Measurements from ENCODE around the gene GLA. TPM values are rescaled to one million over a fixed set of nuclear protein-coding genes. Genes with fewer than 3 reads are reported as not detected.

The GLA gene
- total RNA-seq, 1 donor from 2014 or later = 26.4 TPM

DNA sequence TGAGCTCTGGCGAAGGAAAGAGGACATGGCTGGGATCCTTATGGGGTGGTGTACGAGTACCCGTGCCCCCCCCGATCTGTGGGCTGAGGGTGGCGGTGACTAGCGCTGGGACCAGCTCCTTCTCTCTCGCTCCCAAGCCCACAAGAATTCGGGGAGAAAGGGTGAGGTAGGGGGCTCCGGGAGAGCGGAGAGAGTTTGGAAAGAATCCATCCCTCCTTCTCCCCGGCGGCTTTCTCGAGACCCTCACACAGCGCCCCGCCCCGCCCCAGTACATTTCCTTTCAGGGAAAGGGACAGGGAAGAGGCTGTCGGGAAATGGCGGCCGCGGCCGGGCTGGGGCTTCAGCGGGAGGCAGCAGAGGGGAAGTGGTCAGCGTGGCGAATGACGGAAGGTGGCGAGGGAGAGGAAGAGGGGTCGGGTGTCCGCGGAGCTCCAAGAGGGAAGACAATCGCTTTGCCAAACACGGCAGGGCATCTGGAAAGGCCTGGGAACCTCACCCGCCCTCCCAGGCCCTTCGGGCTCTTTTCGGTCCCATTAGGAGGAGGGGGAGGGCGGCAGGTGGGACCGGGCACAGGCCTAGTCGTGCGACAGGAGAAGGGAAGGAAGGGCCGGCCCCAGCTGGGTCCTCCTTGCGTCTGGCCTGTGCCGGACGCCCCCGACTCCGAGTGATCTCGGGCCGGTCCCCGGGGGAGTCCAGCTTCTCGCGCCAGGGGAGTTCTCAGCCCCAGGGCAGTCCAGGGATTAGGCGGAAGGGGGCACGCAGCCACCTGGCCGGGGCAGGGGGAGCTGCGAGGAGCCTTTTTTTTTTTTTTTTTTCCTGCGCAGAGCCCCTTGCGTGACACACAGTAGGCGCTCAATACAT, 10.5 kb upstream of the GLA start:
- H3K4me1 Mint-ChIP-seq (ENCODE audit: unreplicated experiment) = peaks cover 18% of the 10 kb centered on the region
- peaks cover 4% of the 10 kb centered on the region for H3K9me3 Mint-ChIP-seq (ENCODE audit: unreplicated experiment)
- peak overlapping the region; percentile 94 for H3K4me3 Mint-ChIP-seq (ENCODE audit: unreplicated experiment)
- peaks cover 7% of the 10 kb centered on the region for H3K36me3 Mint-ChIP-seq (ENCODE audit: unreplicated experiment)
- peak overlapping the region; percentile 99 for H3K27ac Mint-ChIP-seq (ENCODE audit: unreplicated experiment)
- peak; percentile 89 for DNase-seq (ENCODE audit: extremely low spot score, unreplicated experiment)
- TF ChIP-seq, protein P1, sequence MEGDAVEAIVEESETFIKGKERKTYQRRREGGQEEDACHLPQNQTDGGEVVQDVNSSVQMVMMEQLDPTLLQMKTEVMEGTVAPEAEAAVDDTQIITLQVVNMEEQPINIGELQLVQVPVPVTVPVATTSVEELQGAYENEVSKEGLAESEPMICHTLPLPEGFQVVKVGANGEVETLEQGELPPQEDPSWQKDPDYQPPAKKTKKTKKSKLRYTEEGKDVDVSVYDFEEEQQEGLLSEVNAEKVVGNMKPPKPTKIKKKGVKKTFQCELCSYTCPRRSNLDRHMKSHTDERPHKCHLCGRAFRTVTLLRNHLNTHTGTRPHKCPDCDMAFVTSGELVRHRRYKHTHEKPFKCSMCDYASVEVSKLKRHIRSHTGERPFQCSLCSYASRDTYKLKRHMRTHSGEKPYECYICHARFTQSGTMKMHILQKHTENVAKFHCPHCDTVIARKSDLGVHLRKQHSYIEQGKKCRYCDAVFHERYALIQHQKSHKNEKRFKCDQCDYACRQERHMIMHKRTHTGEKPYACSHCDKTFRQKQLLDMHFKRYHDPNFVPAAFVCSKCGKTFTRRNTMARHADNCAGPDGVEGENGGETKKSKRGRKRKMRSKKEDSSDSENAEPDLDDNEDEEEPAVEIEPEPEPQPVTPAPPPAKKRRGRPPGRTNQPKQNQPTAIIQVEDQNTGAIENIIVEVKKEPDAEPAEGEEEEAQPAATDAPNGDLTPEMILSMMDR (IDR thresholded peaks at IDR 0.05) = no peak
- no peaks in the 10 kb centered on the region for H3K27me3 Mint-ChIP-seq (ENCODE audit: unreplicated experiment)

DNA sequence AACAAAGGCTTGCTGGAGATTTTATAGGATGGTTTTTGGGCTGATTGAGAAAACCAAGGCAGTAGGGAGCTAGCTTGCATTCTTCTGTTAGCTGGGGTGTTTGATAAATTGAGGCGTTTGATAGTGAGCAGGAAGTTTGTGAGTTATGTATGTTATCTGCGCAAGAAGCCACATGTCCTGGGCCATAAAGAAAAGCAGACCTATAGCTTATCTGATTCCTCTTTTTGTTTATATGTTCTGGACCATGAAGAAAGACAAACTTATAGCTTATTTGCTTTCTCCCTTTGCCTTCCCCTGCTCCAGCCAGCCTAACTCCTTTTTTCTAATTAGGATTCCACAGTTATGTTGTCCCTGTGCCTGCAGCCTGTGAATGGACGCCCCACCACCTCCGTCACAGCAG, 9.5 kb upstream of the GLA start:
- Mint-ChIP-seq H3K4me1 (ENCODE audit: unreplicated experiment) (peaks cover 18% of the 10 kb centered on the region), H3K27ac (ENCODE audit: unreplicated experiment) (peak overlapping the region; percentile 99), H3K27me3 (ENCODE audit: unreplicated experiment) (no peaks in the 10 kb centered on the region), H3K9me3 (ENCODE audit: unreplicated experiment) (peaks cover 4% of the 10 kb centered on the region), H3K4me3 (ENCODE audit: unreplicated experiment) (peak overlapping the region; percentile 94), H3K36me3 (ENCODE audit: unreplicated experiment) (peaks cover 6% of the 10 kb centered on the region)
- TF ChIP-seq, protein P1 (IDR thresholded peaks at IDR 0.05) = no peak
- no peak for DNase-seq (ENCODE audit: extremely low spot score, unreplicated experiment)

DNA sequence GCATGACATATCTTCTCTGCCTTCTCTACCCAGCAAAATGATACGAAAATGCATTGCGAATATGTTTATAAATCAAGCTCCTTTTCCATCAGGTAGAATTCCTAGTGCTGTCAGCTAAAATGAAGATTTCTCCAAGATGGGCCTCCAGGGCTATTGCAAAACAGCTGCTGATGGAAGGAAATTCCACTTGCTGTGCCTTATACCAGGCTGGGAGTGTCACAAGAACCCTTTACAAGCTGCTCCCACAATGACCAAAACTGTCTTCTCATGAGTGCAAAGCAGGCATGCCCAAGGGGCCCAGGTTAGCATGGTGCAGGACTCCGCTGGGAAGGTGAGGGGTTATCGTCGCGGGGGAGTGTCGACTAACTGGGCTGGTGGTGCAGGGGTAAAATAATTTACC, 9.0 kb upstream of the GLA start:
- Mint-ChIP-seq H3K4me3 (ENCODE audit: unreplicated experiment) (no peak overlapping the region), H3K4me1 (ENCODE audit: unreplicated experiment) (peaks cover 20% of the 10 kb centered on the region), H3K9me3 (ENCODE audit: unreplicated experiment) (peaks cover 4% of the 10 kb centered on the region), H3K36me3 (ENCODE audit: unreplicated experiment) (peaks cover 6% of the 10 kb centered on the region), H3K27me3 (ENCODE audit: unreplicated experiment) (no peaks in the 10 kb centered on the region), H3K27ac (ENCODE audit: unreplicated experiment) (no peak overlapping the region)
- no peak for DNase-seq (ENCODE audit: extremely low spot score, unreplicated experiment)
- TF ChIP-seq, protein P1 (IDR thresholded peaks at IDR 0.05) = no peak

DNA sequence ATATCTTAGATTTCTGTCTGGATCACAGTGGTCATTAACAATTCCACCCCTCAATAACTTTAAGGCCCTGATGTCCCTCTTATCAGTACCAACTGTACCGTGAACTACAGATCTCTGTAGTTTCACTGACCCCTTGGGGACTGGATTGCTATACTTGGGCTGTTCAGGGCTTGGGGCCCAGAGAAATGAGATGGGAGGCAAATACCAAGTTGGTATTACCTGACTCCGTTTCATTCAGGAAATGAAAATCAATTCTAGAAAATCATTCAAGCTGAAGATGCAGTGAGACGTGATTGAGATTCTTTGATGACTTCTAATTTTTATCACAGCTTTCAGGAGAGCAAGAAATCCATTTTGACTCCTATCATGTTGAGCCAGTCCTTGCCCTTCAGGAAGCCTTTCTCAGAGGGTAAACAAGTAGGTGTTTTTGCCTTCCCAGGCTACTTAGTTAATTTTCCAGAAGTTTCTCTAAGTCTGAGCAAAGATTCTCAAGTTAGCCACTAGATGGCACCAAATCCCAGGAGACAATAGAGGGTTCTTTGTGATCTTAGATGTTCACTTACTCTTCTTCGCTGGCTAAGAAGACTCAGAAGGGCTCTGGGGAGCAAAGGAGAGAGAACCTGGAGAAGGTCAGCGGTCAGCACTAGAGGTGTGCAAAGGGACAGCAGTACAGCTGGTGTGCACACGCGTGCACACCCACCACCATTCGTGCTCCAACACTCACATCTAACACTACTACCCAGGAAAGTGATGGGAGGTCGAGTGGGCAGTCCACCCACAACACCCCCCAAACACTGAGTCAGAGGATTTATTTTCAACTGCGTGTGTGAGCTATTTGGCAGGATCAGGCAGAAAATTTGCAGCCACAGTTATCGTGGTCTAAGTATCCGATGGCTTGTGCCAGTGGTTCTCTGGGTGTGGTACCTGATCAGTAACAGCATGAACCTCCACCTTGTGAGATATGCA, 7.7 kb upstream of the GLA start:
- no peak for DNase-seq (ENCODE audit: extremely low spot score, unreplicated experiment)
- H3K27me3 Mint-ChIP-seq (ENCODE audit: unreplicated experiment) = no peaks in the 10 kb centered on the region
- H3K4me1 Mint-ChIP-seq (ENCODE audit: unreplicated experiment) = peaks cover 25% of the 10 kb centered on the region
- TF ChIP-seq, protein P1 (IDR thresholded peaks at IDR 0.05) = peak; percentile 78
- no peak overlapping the region for H3K27ac Mint-ChIP-seq (ENCODE audit: unreplicated experiment)
- peaks cover 2% of the 10 kb centered on the region for H3K9me3 Mint-ChIP-seq (ENCODE audit: unreplicated experiment)
- H3K36me3 Mint-ChIP-seq (ENCODE audit: unreplicated experiment) = peaks cover 6% of the 10 kb centered on the region
- H3K4me3 Mint-ChIP-seq (ENCODE audit: unreplicated experiment) = no peak overlapping the region
